ENCODE results near the gene TMED9.
"Not testable (repeated sequence)": the region's sequence is repeated elsewhere in the genome, so short reads cannot be mapped to it uniquely, and the experiment has no call there.

Gene TMED9

DNA sequence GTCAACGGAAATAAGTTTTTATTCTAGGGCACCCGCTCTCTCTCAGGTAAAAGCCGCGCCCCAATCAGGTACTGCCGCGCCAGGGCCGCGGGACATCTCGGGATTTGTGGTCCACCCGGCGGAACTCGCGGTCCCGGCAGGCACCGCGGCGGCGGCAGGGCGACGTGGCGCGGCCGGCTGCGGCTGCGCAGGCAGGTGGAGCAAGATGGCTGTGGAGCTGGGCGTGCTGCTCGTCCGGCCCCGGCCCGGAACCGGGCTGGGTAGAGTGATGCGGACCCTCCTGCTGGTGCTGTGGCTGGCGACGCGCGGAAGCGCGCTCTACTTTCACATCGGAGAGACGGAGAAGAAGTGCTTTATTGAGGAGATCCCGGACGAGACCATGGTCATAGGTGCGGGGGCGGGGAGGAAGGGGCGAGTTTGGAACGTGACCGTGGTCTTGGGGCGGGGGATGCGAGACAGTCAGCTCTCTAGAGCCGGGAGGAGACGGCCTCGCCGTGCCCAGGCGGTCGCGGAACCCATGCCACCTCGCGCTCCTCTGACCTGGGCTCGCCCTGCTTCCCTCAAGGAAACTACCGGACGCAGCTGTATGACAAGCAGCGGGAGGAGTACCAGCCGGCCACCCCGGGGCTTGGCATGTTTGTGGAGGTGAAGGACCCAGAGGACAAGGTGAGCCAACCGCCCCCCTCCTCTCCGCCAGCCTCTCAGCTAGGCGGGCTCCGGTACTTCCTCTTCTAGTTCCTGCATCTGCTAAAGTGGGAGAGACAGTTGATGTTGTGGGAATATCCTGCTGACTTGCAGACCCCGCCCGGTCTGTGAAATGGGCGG, at the start of gene TMED9:
TMED9 (plus strand) TSS at position 194 of the 825 bp plus-strand sequence; CDS start at position 206, 12 bp downstream.
- peak; percentile 87 for DNase-seq

GRCh38 chr5:177542816-177543465, 49.1 kb upstream of the TMED9 start:
- no peak for DNase-seq

GRCh38 chr5:177545487-177546257, 46.3 kb upstream of the TMED9 start:
- DNase-seq, result peak; percentile 57

DNA sequence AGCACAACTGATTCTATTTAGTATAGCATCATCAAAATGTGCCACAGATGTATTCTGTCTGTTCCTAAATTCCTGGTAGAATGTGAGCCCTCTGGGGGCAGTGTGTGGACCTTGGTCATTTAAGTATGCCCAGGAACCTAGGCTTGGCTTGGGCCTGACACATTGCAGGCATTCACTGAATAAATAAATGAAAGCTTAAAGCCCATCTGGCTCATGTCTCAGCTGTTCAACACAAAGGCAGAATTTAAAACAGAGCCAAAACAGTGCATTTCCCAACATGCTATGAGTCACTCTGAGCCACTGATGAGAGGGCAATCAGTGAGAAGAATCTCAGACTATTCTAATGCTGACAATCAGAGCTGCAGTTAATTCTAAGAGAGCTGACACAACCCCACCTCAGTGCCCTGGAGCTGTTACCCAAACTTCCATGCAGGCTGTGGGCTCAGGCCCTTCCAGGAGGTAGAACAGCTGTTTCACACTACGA, 45.7 kb upstream of the TMED9 start:
- DNase-seq, result peak; percentile 47

DNA sequence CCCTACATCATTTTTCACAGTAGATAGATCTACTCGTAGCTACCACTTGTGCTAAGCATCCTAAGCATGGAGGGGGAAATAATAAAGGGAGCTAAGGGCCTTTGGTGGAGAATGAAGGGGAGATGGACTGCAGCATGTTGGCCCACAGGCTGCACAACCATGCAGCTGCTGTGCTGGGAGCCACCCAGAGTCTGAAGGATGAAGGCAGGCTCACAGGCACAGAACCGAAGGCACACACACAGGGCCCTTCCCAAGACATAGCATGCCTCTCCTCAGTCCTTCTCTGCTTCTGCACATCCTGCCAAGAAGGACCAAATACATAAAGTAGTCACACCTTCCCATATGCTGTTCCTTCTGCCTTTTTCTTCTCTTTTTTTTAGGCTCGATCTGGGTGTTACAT, 44.3 kb upstream of the TMED9 start:
- DNase-seq, result no peak

- DNase-seq, result no peak
Observed at GRCh38 chr5:177548495-177548894, 43.5 kb upstream of the TMED9 start.

- DNase-seq, result no peak
Observed at GRCh38 chr5:177550122-177550521, 41.9 kb upstream of the TMED9 start.

DNA sequence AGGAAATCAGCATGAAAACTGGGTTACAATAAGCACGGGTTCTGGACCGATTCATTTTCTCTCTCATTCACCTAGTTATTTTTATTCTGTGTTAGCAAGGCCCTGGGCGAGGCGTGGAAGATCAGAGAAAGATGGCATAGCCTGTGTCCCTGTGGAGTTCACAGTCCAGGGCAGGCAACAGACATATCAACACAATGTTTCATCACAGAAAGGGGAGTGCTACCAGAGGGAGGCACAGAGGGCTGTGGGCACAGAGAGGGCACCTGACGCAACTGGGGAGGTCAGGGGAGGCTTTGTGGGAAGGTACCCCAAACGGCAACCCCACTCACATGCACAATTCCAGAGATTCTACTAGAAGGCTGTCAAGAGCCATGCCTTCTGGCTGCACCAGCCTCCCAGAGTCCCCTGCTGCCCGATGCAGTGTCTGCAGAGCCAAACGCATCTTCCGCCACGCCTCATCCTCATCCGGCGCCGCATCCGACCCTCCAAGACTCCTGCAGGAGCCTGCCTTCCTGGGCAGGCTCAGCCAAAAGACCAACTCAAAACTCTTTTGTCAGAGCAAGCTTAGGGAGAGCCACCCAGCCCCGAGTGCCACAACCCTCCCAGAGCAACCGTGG, 39.1 kb upstream of the TMED9 start:
- no peak for DNase-seq

DNA sequence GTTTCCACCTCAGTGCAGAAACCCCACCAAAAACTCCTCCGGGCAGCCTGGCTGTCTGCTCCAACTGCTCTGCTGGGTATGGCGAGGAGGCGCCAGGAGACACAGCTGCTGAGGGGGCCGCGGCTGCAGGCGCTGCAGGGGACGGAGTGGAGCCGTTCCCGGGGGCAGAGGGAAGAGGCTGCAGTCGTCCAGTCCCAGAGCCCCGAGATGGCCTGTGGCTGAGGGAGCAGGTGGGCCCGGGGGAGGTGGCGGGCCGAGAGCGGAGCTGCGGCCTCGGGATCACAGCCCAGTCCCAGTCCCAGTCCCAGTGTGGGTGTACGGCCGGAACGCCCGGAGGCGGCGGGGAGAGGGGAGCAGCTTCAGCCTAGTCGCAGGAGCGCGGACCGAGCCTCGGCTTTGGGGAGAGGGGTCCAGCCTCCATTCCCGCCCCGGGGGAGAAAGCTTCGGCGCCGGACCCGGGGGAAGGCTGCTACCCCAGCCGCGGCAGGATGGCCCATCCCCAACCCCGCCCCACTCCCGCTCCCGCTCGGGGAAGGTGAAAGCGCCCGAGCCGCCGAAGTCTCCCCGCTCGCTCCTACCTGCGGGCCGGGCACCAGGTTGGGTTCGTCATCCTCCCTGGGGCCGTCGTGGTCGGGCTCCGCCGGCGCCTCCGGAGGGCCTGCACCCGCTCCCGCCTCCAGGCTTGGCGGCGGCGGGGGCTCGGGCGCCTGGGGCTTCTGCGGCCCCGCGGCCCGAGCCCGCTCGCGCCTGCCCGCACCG, 38.2 kb upstream of the TMED9 start:
- DNase-seq, result peak; percentile 49

- peak; percentile 96 for DNase-seq
Observed at GRCh38 chr5:177554474-177555111, 37.4 kb upstream of the TMED9 start, which contains the start of gene FAM193B. Gene FAM193B, minus strand, starts transcription at chr5:177554563. Its CDS starts 105 bp downstream, at chr5:177554458.

DNA sequence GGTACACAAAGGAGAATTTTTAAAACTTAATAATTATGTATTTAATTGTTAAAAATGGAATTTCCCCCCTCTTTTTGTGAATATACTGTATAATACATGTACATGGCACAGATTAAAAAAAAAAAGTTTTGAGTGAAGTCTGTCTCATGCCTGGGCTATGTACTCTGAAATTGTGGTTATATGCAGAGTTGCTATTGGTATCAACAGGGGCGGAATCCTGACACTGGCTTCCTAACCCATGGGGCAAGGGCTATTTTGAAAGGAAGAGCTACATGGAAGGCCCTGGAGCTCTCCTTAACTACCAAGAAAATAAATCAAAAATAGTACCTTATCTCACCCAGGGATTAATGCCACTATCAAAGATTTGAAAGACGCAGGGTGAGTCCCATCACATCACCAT, 36.8 kb upstream of the TMED9 start:
- DNase-seq, result no peak

DNA sequence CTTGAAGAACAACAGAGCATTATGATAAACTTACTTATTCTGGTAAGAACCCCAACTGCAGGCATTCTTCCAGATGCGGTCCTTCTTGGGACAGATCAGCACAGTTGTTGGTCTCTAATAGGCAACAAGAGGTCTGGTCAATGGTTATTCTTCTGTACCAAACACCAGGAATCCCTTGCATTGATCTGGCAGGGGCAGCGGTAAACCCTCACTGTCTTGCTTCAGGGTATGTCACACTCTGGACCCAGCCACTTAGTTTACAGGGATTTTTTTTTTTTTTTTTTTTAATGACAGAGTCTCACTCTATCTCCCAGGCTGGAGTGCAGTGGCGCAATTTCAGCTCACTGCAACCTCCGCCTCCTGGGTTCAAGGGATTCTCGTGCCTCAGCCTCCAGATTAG, 36.3 kb upstream of the TMED9 start:
- DNase-seq, result no peak

DNA sequence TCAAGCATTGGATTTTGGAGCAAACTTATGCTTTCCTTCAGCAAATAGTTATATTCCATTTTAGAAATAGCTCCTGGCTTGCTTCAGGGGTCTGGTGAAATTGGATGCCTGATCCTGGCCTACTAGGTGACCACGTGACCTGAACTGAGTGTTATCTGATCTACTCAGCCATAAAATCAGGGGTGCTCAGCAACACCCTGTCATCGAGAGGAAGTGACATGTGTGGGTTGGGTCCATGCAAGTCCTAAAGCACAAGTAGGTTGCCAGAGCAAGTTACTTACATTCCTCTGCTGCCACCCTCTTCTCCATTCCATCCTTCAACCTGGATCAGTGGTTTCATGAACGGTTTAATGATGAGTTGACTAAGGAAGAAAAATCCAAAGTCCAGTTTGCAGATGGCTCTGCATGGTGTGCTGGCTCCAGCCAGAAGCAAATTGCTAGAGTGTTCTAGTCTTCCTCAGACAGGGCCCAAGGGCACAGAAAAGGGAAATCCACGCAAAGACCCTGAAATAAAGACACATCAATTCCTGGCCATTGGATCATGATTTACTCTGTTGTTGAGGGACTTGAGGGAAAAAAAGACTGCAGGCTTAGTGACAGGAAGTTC, 34.9 kb upstream of the TMED9 start:
- peak; percentile 78 for DNase-seq

DNA sequence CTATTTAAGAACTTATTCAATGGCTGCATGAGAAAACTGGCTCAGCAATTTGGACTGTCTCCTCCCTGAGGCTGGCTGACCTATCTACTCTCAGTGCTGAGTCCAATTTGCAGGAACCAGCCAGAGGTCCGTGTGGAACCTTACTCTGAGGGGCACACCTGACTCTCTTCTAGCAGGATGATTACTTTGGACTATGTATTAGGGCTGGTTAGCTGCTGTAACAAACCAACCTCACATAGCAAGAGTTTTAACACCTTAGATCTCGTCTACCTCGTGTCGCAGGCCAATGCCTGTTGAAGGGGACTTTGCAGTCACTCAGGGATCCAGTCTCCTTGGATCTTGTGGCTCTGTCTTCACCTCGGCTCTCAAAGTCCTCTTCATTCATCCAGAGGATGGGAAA, 34.2 kb upstream of the TMED9 start:
- no peak for DNase-seq

- not testable (repeated sequence) for DNase-seq
Observed at GRCh38 chr5:177559446-177559941, 32.5 kb upstream of the TMED9 start.

DNA sequence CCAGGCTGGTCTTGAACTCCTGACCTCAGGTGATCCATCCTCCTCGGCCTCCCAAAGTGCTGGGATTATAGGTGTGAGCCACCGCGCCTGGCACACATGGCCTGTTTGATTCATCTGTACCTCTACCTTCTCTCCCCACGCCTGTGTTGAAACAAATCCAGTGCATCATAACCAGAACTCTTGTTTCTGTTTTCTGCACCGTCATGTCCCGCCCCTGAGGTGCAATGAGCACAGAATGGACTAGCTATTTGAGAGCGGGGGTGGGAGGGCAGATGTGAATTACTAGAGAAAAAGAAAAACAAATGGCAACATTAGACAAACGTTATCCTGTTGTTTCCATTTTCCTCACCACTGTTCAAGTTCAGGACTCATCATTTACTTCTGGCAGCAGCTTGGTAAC, 27.0 kb upstream of the TMED9 start:
- DNase-seq, result no peak

GRCh38 chr5:177568326-177568725, 23.7 kb upstream of the TMED9 start:
- DNase-seq, result no peak

DNA sequence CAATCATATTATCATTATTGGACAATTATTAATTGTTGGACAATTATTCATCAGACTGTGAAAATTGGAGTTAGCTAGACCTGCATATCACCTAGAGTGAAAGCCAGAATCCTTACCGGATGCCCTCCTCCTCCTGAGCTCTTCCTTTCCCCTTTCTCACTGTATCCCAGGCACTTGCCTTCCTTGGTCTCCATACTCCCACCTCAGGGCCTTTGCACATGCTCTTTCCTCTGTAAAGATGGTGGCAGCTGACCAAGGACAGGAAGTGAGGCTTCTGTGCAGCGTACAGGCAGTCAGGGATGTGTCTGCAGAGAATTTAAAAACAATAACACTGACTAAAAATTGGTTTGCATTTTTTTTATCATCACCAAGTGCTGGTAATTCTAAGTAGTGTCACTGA, 22.1 kb upstream of the TMED9 start:
- DNase-seq, result no peak

- DNase-seq, result no peak
Observed at GRCh38 chr5:177575488-177575887, 16.5 kb upstream of the TMED9 start.

GRCh38 chr5:177576169-177576568, 15.8 kb upstream of the TMED9 start:
- DNase-seq, result no peak

DNA sequence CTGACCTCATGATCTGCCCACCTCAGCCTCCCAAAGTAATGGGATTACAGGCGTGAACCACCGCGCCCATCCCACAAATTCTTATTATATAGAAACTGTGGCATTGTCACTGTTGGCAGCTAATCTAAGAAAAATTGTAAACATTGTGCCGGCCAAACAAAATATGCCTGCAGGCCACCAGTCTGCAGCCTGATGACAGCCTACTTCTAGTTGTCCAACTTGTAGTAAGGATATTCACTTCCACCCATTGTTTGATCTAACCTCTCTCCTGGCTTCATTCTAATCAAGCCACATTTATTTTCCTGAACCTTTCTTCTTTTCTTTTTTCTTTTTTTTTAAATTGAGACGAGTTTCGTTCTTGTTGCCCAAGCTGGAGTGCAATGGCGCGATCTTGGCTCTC, 13.7 kb upstream of the TMED9 start:
- DNase-seq, result no peak

Measured in hematopoietic multipotent progenitor cell treated with erythropoietin and hydrocortisone succinate and interleukin-3 and kit ligand, for 6 days (in vitro differentiated cells).